ENCODE results near the gene S1PR4. TPM values are rescaled to one million over a fixed set of nuclear protein-coding genes. Genes with fewer than 3 reads are reported as not detected.

The S1PR4 gene
- total RNA-seq, 1 donor from 2014 or later, result not detected

GRCh38 chr19:3203805-3204645, 25.5 kb downstream of the S1PR4 start:
- TF ChIP-seq CTCF (IDR thresholded peaks at IDR 0.05; ENCODE audit: unreplicated experiment), result no peak
- Mint-ChIP-seq H3K4me3 (no peak overlapping the region), H3K36me3 (peaks cover 2% of the 10 kb centered on the region), H3K27me3 (ENCODE audit: low read depth) (no peaks in the 10 kb centered on the region), H3K9me3 (no peaks in the 10 kb centered on the region), H3K4me1 (no peaks in the 10 kb centered on the region), H3K27ac (no peak overlapping the region)
- no peak for DNase-seq (ENCODE audit: low spot score in 2 of 2, unreplicated experiment in 2 of 2)

GRCh38 chr19:3204646-3205275, 26.2 kb downstream of the S1PR4 start:
- no peak overlapping the region for H3K4me3 Mint-ChIP-seq
- peaks cover 2% of the 10 kb centered on the region for H3K36me3 Mint-ChIP-seq
- H3K27ac Mint-ChIP-seq, result no peak overlapping the region
- no peaks in the 10 kb centered on the region for H3K27me3 Mint-ChIP-seq (ENCODE audit: low read depth)
- no peak for DNase-seq (ENCODE audit: low spot score in 2 of 2, unreplicated experiment in 2 of 2)
- no peaks in the 10 kb centered on the region for H3K9me3 Mint-ChIP-seq
- no peaks in the 10 kb centered on the region for H3K4me1 Mint-ChIP-seq
- no peak for TF ChIP-seq CTCF (IDR thresholded peaks at IDR 0.05; ENCODE audit: unreplicated experiment)

- H3K9me3 Mint-ChIP-seq, result no peaks in the 10 kb centered on the region
- H3K27me3 Mint-ChIP-seq (ENCODE audit: low read depth), result no peaks in the 10 kb centered on the region
- H3K4me3 Mint-ChIP-seq, result no peak overlapping the region
- no peaks in the 10 kb centered on the region for H3K4me1 Mint-ChIP-seq
- no peak for DNase-seq (ENCODE audit: low spot score in 2 of 2, unreplicated experiment in 2 of 2)
- H3K27ac Mint-ChIP-seq, result no peak overlapping the region
- H3K36me3 Mint-ChIP-seq, result peaks cover 2% of the 10 kb centered on the region
- no peak for TF ChIP-seq CTCF (IDR thresholded peaks at IDR 0.05; ENCODE audit: unreplicated experiment)
Measured at GRCh38 chr19:3206216-3206953, 27.8 kb downstream of the S1PR4 start.

- no peak for TF ChIP-seq CTCF (IDR thresholded peaks at IDR 0.05; ENCODE audit: unreplicated experiment)
- Mint-ChIP-seq H3K4me1 (no peaks in the 10 kb centered on the region), H3K36me3 (peaks cover 2% of the 10 kb centered on the region), H3K9me3 (no peaks in the 10 kb centered on the region), H3K27me3 (ENCODE audit: low read depth) (no peaks in the 10 kb centered on the region), H3K4me3 (no peak overlapping the region), H3K27ac (no peak overlapping the region)
- DNase-seq (ENCODE audit: low spot score in 2 of 2, unreplicated experiment in 2 of 2), result no peak
Measured at GRCh38 chr19:3207461-3208242, 29.1 kb downstream of the S1PR4 start.
